Nucleus accumbens (tissue), 56 donors: ENCODE results near the gene ADAM19.

Experiments
- DNase-seq, 56 donors: peaks; one replicate each; lab custom pipeline; 2025; lab: John Stamatoyannopoulos, UW

ADAM19 gene

DNA sequence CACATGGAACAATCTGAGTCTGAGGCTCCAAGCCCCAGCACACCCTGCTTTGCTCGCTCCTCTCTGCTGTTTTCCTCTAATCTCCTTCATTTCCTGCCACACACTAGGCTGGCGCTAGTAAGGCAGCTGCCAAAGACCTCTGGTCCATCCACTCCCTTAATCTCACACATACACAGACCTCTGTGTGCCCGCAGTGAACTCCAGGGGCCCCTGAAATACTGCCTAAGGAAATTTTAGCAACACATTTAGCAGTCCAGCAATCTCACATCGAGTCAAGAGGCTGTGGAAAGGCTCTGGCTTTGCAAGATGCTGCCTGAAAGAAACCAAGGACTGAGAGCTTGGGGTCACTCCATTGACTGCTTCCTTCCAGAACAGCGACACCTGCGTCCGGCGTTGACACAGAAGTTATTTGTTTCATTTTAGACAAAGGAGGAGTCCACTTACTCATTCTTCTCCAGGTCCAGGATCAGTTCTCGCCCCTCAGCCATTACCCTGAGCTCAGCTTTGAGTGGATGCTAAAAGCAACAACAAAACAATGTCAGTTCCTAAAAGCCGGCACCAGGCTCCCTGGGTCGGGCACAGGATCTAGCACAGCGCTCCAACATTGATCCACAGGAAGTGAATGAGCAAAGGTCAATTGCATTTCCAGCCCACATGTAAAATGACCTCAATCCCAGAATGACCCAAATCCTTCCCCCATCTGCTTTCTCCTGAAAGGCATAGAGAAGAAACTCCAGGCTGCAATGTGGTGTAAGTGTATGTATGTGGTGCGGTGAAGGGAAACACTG lies 11.5 kb downstream of the ADAM19 start:
- DNase-seq: peak in 6 of 56 donors; percentile 18 to 39 (median 20)

DNA sequence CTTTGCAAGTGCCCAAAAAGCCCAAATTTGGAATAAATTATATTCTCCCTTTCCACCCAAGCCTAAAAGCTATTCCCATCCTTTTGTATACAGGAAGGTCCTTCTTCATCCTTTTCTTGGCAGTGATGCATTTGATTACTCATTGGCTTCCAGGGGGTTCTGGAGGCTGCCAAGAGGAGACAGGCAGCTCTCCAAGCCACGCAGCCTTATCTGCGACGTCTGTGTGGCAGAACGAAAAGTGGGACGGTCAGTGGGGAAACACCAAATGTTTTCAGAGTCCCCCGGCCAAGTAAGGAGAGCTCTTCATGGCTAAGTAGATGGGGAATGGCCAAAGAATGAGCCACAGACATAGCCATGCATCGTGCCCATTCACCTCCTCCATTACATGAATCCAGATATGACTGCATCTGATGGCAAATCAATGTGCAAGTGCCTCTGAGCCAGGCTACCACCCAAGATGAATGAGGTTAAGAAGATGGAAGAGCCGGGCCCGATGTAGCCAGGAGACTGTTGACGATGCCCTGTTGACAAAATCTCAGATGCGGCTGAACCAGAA lies 12.1 kb downstream of the ADAM19 start:
- peak in 5 of 56 donors; percentile 20 to 70 (median 30) for DNase-seq

DNA sequence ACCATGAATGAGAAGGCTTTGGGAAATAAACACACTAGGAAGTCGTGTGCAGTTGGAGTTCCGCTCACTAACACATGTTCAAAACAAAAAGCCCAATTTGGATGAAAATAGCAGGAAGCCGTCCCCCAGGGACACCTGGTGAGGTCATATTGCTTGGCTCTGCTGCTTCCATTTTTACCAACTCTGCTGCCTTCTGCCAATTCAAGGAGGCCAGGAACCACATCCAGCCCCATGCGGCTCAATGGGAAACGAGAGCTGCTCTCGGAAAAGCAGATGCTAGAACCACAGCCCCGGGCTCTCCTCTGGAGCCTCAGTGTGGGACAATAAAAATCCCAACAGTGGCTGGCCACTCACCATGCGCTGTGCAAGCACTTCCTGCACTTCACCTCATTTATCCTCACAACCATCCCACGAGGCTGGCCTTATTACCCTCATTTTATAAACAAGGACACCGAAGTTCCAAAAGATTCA lies 13.4 kb downstream of the ADAM19 start:
- no peak for DNase-seq

DNA sequence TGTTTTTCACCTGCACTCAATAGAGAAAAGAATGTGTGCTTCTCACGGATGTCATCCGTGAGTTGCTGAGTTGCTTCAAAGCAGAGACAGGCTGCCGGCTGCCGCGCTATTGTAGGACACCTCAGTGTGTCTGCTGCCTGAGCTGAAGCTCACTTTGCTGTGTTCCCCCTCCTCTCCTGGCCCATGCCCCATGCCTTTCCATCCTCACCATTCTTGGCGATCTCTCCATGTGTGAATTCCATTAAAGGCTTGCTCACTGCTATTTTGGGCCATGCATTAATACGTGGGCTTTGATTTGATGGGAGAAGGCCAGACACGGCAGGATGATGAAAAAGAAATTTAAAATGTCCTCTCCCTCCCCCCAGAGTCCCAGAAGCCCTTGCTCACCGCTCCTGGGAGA lies 14.5 kb downstream of the ADAM19 start:
- DNase-seq: no peak

DNA sequence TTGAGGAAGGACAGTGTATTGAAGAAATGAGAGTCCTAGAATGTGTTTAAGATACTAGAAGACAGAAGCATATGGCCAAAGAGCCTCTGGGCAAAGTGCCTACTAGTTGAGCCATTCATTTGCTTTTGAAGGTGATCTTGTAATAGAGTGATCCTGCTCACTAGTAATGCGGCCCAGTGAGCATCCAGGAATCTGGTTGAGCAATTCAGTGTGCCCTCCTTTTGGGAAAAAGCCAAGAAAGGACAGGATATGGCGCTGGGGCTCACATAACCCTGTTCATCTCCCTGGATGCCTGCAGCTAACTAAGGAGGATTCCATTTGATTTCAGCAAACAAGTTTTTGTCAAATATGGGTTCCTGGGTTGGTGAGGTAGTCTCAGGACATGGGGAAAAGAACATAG lies 16.3 kb downstream of the ADAM19 start:
- no peak for DNase-seq

DNA sequence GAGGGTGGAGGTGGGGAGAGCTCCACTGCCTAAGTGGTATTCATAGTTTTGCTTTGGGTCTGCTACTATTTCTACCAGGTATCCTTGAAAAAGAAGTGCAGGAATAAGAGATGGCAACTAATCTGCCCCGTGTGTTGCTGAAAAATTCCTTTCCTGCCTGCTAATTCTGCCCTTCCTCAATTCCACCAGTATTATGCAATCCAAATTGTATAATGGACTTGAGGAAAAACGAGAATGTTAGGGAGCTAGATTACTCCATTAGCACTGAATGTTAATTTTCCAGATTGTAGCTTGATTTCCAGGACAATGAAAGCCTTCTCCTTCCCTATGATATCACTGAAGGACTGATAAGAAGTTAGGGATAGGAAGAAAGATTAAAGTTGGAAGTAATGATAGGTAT lies 16.9 kb downstream of the ADAM19 start:
- DNase-seq: no peak

DNA sequence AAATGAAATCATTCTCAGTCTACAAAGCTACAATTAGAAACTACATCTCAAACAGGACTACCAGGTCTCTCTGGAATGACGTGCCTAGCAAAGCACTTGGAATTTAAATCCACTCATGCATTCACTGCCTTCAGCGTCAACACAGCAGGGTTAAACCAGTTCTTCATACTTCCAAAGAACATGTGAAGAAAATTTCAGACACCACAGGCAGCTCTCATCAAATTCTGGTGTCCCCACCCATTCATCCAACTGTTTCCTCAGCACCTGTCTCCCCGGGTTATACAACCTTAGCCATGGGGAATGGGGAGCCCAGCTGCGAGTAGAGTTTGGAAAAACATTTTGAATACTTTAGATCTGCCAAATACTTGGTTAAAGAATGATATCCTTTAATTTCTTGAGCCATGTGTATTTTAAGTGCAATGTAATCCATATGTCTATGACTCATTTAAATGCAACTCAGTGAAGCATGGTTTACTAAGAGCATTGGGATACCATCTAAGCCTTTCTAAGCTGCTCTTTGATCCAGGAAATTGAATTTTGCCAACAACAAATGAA lies 17.5 kb downstream of the ADAM19 start:
- DNase-seq: no peak

DNA sequence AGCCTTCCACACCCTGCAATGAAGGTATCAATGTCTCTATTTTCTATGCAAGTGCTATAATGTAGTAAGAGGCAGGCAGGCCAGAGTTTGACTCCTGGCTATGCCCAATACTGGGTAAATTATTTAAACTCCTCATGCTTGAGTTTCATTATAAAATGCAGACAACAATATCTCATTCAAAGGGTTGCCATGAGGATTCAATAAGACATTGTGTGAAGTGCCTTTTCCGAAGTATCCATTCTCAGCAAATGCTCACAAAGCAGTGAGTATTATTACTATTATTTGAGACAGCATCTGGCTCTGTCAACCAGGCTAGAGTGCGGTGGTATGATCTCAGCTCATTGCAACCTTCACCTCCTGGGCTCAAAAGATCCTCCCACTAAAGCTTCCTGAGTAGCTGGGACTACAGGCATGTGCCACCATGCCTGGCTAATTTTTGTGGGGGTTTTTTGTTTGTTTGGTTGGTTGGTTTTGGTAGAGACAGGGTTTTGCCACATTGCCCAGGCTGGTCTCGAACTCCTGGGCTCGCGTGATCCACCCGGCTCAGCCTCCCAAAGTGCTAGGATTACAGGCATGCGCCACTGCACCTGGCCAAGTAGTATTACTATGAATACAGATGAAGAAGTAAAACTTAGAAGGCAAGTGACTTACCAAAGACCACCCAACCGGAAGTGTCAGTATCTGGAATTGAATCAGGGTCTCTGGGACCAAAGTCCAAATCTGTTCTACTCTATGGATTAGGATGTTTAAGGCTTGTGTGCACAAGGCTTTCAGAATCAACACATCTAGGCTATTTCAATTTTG lies 18.8 kb downstream of the ADAM19 start:
- DNase-seq: no peak

DNA sequence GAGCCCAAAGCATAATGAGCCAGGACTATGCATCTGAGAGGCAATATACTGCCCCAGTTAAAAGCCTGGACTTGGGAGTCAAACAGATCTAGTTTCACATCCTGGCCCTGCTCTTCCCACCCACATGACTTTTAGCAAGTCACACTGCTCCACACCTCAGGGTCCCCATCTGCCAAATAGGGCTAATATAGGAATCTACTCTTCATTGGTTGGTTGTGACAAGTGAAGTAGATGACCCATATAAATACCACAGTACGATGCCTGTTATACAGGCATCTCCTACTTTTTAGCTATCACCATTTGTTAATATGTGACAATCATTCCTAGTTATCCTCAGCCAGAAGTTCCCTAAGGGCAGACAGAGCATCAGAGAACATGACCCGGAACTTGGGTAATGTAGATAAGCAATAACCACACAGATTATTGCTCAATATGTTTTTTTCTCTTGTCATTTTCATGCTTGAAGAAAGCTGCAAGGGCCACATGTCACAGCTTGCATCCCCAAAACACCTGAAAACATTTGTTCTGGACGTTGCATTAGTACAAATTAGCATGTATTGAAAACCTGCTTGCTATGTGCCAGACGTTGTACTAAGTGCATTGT lies 20.4 kb downstream of the ADAM19 start:
- DNase-seq: no peak

DNA sequence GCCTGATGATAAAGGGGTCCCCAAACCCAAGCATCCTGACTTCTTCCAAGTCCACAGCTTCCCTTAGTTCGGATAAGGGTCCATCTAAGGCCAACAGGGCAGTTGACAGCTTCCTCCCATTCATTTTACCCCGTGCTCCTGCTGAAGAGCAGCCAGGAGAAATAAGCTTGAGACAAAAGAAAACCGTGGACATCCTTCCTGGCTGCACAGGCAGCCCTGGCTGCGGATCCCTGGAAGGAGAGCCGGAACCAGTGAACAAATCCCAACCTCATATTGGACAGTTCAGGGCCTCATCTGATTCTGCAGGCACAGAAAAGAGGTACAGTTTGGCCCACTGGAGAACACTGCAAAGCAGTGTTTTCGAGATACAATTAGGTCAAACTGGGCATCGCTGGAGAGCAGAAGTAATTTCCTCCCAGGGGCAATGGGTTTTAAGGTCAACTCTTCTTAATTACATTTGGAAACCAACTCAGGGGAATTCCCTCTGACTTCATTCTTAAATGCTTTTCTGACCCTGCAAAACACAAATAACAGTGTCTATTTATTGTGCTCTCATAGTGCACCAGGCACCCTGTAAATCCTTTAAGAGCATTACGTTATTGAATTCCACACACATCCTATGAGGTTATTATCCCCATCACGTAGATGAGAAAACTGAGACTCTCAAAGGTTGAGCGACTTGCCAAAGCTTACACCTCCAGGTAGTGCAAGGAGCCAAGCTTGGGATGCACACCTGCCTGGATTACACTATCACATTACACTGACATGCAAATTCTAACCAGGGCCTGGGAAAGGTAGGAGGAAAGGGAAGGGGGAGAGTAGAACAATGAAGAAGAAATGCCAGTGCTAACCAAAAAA lies 21.2 kb downstream of the ADAM19 start:
- DNase-seq: no peak

DNA sequence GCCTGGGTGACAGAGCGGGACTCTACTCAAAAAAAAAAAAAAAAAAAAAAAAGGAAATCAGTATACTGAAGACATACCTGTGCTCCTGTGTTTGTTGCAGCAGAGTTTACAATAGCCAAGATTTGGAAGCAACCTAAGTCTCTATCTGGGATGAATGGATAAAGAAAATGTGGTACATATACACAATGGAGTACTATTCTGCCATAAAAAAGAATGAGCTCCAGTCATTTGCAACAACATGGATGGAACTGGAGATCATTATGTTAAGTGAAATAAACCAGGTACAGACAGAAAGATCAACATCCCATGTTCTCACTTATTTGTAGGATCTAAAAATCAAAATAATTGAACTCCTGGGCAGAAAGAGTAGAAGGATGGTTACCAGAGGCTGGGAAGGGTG lies 22.9 kb downstream of the ADAM19 start:
- DNase-seq: no peak

DNA sequence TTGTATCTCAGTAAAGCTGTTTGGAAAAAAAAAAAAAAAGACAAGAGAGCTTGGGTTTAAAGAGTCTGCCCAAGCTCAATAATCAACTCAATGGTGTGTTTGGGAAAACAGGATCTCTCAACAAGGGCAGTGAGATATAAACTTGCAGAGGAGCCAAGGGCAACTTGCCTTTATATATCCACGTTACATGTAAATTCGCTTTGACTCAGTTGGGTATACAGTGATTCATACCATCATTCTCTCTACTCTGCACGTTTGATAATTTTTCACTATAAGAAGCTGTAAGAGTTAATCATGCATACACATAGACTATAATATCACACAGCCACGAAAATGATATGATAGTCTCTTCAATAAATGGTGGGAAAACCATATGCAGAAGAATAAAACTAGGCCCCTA lies 24.9 kb downstream of the ADAM19 start:
- DNase-seq: no peak

DNA sequence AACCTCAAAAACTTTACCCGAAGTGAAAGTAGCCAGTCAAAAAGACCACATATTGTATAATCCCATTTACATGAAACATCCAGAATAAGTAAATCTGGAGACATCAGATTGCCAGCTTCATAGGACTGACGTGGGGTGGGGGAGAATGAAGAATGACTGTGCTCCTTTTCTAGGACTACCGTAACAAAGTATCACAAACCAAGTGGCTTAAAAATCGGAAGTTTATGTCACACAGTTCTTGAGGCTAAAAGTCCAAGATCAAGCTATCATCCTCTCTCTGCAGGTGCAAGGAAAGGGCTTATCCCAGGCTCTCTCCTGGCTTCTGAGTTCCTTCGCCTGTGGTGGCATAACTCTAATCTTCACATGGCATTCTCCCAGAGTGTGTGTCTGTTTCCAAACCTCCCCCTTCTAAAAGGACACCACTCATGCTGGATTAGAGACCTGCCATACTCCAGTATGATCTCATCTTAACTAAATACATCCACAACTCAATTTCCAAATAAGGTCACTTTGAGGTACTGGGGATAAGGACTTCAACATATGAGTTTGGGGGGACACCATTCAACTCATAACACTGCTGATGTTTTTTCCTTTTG lies 25.5 kb downstream of the ADAM19 start:
- no peak for DNase-seq

DNA sequence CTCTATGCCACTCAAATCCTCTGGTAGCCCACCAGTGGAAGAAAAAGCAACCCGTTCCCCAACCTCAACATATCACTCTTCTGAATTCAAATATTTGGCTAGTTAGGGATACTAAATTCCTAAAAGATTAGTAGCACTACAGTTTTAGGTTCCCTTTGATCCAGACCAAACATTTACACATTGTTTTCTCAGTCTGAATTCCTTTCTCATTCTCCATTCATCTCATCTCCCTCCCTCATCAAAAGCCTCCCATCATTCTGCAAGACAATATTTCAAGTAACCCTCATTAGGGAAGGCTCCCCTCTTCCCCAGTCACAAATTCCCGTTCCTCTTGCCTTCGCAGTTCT lies 26.3 kb downstream of the ADAM19 start:
- DNase-seq: no peak

DNA sequence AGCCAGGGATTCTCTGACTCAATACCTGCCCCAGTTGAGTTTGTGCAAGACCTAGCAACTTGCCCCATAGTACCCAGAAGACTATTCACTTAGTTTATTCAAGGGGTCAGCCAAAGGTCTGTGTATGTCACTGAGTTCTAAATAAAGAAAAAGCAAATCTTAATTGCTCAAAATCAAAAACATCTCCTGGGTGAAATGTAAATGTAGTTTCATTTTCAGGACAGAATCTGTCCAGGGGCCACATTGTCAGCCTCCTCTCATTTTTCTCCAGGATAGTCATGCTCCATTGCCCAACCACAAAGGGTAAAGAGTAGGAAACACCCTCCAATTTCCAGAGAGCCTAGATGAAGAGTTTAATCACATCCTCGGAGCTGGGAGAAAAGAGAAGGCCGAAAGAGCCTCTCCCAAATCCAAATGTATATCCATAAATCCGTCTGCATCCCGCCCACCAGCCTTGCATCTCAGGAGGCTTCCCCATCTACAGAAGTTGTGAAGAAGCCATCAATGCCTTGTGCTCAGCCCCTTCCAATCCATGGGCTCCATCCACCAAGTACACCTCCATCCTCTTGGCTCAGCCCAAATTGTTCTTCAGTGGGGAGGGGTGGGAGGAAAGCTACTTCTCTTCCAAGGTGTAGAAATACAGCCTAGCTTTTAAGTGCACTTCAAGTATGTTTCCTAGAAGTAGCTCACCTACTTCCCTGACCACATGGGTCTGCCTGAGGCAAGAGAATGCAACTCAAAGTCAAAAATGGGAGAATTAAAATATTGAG lies 26.9 kb downstream of the ADAM19 start:
- DNase-seq: no peak

DNA sequence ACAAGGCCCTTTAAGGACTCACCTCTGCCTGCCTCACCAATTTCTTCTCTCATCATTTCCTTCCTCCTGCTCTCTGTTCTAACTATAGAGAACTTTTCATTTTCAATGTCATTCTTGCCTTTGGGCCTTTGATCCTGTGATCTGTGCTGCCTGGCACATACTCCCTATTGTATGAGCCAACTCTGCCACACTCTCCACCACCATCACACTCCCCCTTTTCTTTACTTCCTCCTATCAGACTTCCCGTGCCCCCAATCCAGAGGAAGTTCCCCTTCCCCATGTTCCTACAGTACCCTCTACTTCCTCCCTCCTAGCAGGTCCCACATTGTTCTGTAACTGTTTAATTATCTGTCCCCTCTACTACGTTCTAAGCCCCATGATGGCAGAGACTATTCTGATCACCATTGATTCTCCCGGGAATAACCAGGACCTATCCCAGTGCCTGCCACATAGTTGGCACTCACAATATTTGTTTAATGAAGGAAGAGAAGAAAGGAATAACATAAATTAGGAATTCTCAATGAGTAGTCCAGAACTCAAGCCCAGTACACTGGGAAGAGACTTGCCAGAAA lies 27.5 kb downstream of the ADAM19 start:
- no peak for DNase-seq

DNA sequence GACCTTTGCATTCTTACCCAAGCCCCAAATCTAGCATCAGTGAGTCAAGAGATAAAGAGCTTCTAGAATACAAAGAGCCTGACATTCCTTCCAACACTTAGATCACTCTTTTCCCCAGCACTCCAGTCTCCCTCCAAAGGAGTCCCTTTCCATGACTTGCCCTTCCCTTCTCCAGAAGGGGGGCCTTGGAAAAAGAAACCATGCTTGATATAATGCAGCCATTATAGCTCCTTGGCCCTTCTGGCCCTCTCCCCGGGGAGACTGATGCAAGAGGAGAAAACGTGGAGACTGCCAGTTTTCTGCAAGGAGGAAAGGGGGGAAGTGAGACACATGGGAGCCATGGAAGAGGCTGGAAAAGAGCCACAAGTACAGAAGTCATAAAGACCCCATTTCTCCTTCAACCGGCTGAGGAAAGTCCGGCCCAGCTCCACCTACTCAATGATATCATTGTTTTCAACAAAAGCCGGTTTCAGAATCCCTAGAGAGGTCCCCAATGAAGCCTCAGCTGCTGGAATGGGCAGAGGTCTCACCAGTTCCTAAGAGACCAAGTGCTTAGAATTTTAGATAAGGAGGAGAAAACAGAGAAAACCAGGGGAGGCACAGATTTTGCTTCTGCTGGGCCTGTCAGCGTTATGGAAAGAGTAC lies 29.0 kb downstream of the ADAM19 start:
- peak in 1 of 56 donors; percentile 14 for DNase-seq
